Caco-2 (cell line): ENCODE data around the gene HYAL3. TPM values are rescaled to one million over a fixed set of nuclear protein-coding genes. Genes with fewer than 3 reads are reported as not detected.

Experiments used
- Bru-seq: library from RNA; stranded (reverse); fragments of 400-500 nt; gene quantifications from one replicate; lab custom pipeline; 2021; lab: Mats Ljungman, UMichigan
- BruChase-seq, 2 experiments: library from RNA; stranded (reverse); fragments of 400-500 nt; gene quantifications; one replicate each; lab custom pipeline; 2021; lab: Mats Ljungman, UMichigan
- BruUV-seq: library from RNA; stranded (reverse); fragments of 400-500 nt; replicated peaks from 2 replicates; lab custom pipeline; 2021; lab: Mats Ljungman, UMichigan
- CTCF ChIA-PET: fragments of 300-600 bp; sonication (Branson Sonifier 250); formaldehyde crosslinking; loops from one replicate; lab custom pipeline; 2022; ENCODE audit warnings: antibody characterized with exemption; lab: Charles Lee
- POLR2A ChIA-PET: fragments of 300-600 bp; sonication (Branson Sonifier 250); formaldehyde crosslinking; loops from one replicate; lab custom pipeline; 2022; ENCODE audit warnings: antibody characterized with exemption; lab: Charles Lee
- DNase-seq, 2 experiments: peaks; one replicate each; pipeline versions ENCODE4 v3.0.0 to v3.0.0-alpha.2; 2020 to 2022
- H3K27me3 ChIP-seq: replicated peaks from 2 replicates; pipeline ENCODE4 v1.6.0; 2011; ENCODE audit warnings: low read length; ENCODE audit not compliant: control insufficient read depth, insufficient read depth
- H3K36me3 ChIP-seq: 2 replicates; pipeline ENCODE4 v1.5.1; 2011; ENCODE audit warnings: low read length; ENCODE audit not compliant: control insufficient read depth, insufficient read depth
- H3K4me1 ChIP-seq: fragments of 250-450 bp; sonication (Bioruptor Pico); 2 replicates; pipeline ENCODE4 v1.5.1; 2020; ENCODE audit warnings: mild to moderate bottlenecking
- H3K4me3 ChIP-seq: 2 replicates; pipeline ENCODE4 v1.5.1; 2011; ENCODE audit warnings: low read depth, mild to moderate bottlenecking, control low read depth, low read length
- H3K9me3 ChIP-seq: fragments of 250-450 bp; sonication (Bioruptor Pico); 2 replicates; pipeline ENCODE4 v1.5.1; 2020; ENCODE audit warnings: mild to moderate bottlenecking, moderate library complexity
- H3K27ac Mint-ChIP-seq: one replicate; pipeline ENCODE4 v1.8.0; 2022; ENCODE audit warnings: mixed read lengths; ENCODE audit not compliant: unreplicated experiment
- H3K27me3 Mint-ChIP-seq: one replicate; pipeline ENCODE4 v1.8.0; 2022; ENCODE audit warnings: mixed read lengths; ENCODE audit not compliant: insufficient read depth, unreplicated experiment
- H3K36me3 Mint-ChIP-seq: one replicate; pipeline ENCODE4 v1.8.0; 2022; ENCODE audit warnings: mild to moderate bottlenecking, mixed read lengths; ENCODE audit not compliant: insufficient read depth, unreplicated experiment
- H3K4me1 Mint-ChIP-seq: one replicate; pipeline ENCODE4 v1.8.0; 2022; ENCODE audit warnings: low read depth, mixed read lengths; ENCODE audit not compliant: unreplicated experiment
- H3K4me3 Mint-ChIP-seq: one replicate; pipeline ENCODE4 v1.8.0; 2022; ENCODE audit warnings: mild to moderate bottlenecking, moderate library complexity, mixed read lengths; ENCODE audit not compliant: unreplicated experiment
- H3K9me3 Mint-ChIP-seq: one replicate; pipeline ENCODE4 v1.8.0; 2022; ENCODE audit warnings: mixed read lengths; ENCODE audit not compliant: unreplicated experiment
- CTCF ChIP-seq, 2 experiments: fragments of 200-600 bp in 1 of 2; IDR thresholded peaks; 1 replicate in 1 of 2; 2 replicates in 1 of 2; pipeline versions ENCODE4 v1.5.1 to v1.8.0; 2011 to 2022; ENCODE audit warnings: antibody characterized with exemption in 1 of 2, control low read depth in 1 of 2, inconsistent platforms in 1 of 2, low read depth in 1 of 2, low read length in 1 of 2, mild to moderate bottlenecking in 1 of 2, moderate library complexity in 1 of 2; ENCODE audit not compliant: insufficient read depth in 1 of 2, severe bottlenecking in 1 of 2, unreplicated experiment in 1 of 2
- intact Hi-C: fragments of 100-400 bp; cut with micrococcal nuclease; formaldehyde crosslinking; loops from one replicate; pipeline ENCODE4 v1.10.0; 2022; ENCODE audit not compliant: unreplicated experiment
- long read RNA-seq: library from polyadenylated mRNA; stranded (forward); transcript quantifications from one replicate; pipeline ENCODE4 v2.0.0, GENCODE V29; 2022
- total RNA-seq: library from RNA; stranded (reverse); gene quantifications from 2 replicates; pipeline ENCODE4 v1.2.3, GENCODE V29; 2022

HYAL3 gene
- total RNA-seq (5.2 and 6.8 TPM in 2 replicates), Bru-seq, nascent RNA (percentile 34 among the genes with signal in this experiment), BruChase-seq, experiment 1, labeled RNA remaining after a 2-hour chase (percentile 50 among the genes with signal in this experiment), BruChase-seq, experiment 2, labeled RNA remaining after a 6-hour chase (percentile 59 among the genes with signal in this experiment)
- long read RNA-seq, transcript HYAL3-201 (4 exons, 1,942 nt), result major isoform, 10 of 20 reads
- long read RNA-seq, partial matches to known transcripts, result 3 of 20 reads
- long read RNA-seq, other reads (novel, unspliced or antisense), result 3 of 20 reads

- intact Hi-C loops, result loop anchor here (1.0 to 2.0 kb wide), 4 partner anchors 18 to 62 kb away; partner anchors contain the start of gene GNAI2
- Mint-ChIP-seq H3K36me3 (peaks cover 11% of the 10 kb centered on the region), H3K27me3 (no peaks in the 10 kb centered on the region), H3K27ac (peak within 1 kb of the TSS; percentile 95), H3K9me3 (no peaks in the 10 kb centered on the region), H3K4me3 (peak within 1 kb of the TSS; percentile 97), H3K4me1 (peaks cover 11% of the 10 kb centered on the region)
- DNase-seq, result peak; percentile 99
- Histone ChIP-seq H3K4me3 (peak within 1 kb of the TSS; percentile 47), H3K36me3 (no peaks in the 10 kb centered on the region; the same call in 1 of the 2 replicates), H3K4me1 (peaks cover 20% of the 10 kb centered on the region), H3K9me3 (no peaks in the 10 kb centered on the region), H3K27me3 (no peaks in the 10 kb centered on the region)
- TF ChIP-seq CTCF (IDR thresholded peaks at IDR 0.05; ENCODE audit: insufficient read depth in 1 of 2, low read depth in 1 of 2, low read length in 1 of 2, severe bottlenecking in 1 of 2, unreplicated experiment in 1 of 2), result peak; percentile 15 to 26
- no TSS peak for BruUV-seq
- POLR2A ChIA-PET, result interaction anchor here (0.6 to 1.4 kb wide), 8 partner anchors 11 to 1281 kb away, joined by 3 to 17 read pairs (median 6); partner anchors contain the start of genes DALRD3 and GNAI2
- CTCF ChIA-PET, result interaction anchor here (0.7 to 1.3 kb wide), 10 partner anchors 17 to 1200 kb away, joined by 3 to 8 read pairs (median 4); partner anchors contain the start of gene LSMEM2
Measured at GRCh38 chr3:50298836-50299637, at the start of gene HYAL3, which contains the start of gene NAA80. Gene HYAL3, minus strand, starts transcription at chr3:50299405. Its CDS starts 3,803 bp downstream, at chr3:50295602. Gene NAA80, minus strand, starts transcription at chr3:50299405. Its CDS starts 1,942 bp downstream, at chr3:50297463.

- DNase-seq, result peak; percentile 71 to 76
- Mint-ChIP-seq H3K4me3 (no peak overlapping the region), H3K36me3 (peaks cover 16% of the 10 kb centered on the region), H3K9me3 (no peaks in the 10 kb centered on the region), H3K27me3 (no peaks in the 10 kb centered on the region), H3K4me1 (peaks cover 13% of the 10 kb centered on the region), H3K27ac (no peak overlapping the region)
- Histone ChIP-seq H3K27me3 (no peaks in the 10 kb centered on the region), H3K4me3 (no peak overlapping the region), H3K9me3 (no peaks in the 10 kb centered on the region), H3K36me3 (0 out of 2 replicates have a peak, but pooled peaks cover 2% of the 10 kb centered on the region), H3K4me1 (peaks cover 3% of the 10 kb centered on the region; the same call in 1 of the 2 replicates)
- ChIA-PET CTCF (interaction anchor here (0.7 to 1.7 kb wide), 3 partner anchors 10 to 1024 kb away, joined by 4 to 15 read pairs (median 4); no protein-coding TSS in a partner anchor), POLR2A (interaction anchor here (0.7 to 1.0 kb wide), 2 partner anchors 10 to 18 kb away, joined by 3 to 9 read pairs; no protein-coding TSS in a partner anchor)
- intact Hi-C loops, result loop anchor here (1.0 to 2.0 kb wide), 3 partner anchors 18 to 203 kb away; no protein-coding TSS in a partner anchor
- TF ChIP-seq CTCF (IDR thresholded peaks at IDR 0.05; ENCODE audit: insufficient read depth in 1 of 2, low read depth in 1 of 2, low read length in 1 of 2, severe bottlenecking in 1 of 2, unreplicated experiment in 1 of 2), result peak in 1 of 2 experiments; percentile 50
- no TSS peak for BruUV-seq
Measured at GRCh38 chr3:50347187-50347813, 48.1 kb upstream of the HYAL3 start.
